Measurements from ENCODE around the gene GNAL. TPM values are rescaled to one million over a fixed set of nuclear protein-coding genes. Genes with fewer than 3 reads are reported as not detected.
"Not testable (repeated sequence)": the region's sequence is repeated elsewhere in the genome, so short reads cannot be mapped to it uniquely, and the experiment has no call there.

GNAL gene
- total RNA-seq, 1 experiment from 2014 or later, result 4.6 TPM

DNA sequence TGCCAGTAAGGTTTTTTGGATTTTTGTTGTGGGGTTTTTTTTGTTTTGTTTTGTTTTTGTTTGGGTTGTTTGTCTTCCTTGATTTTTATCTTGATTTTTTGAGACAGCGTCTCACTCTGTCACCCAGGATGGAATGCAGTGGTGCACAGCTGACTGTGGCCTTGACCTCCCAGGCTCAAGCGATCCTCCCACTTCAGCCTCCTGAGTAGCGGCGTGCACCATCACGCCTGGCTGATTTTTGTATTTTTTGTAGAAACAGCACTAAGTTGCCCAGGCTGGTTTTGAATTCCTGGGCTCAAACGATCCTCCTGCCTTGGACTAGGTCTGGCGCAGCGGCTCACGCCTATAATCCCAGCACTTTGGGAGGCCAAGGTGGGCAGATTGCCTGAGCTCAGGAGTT lies 202.7 kb downstream of the GNAL start:
- no peaks in the 10 kb centered on the region for H3K9me2 ChIP-seq (ENCODE audit: insufficient read depth)
- H4K20me1 ChIP-seq (ENCODE audit: insufficient read depth), result no peaks in the 10 kb centered on the region
- DNase-seq (ENCODE audit: low read depth, low spot score), result no peak
- peaks cover 0 to 4% of the 10 kb centered on the region in 2 experiments; a peak in 1 of 4 replicates for H3K36me3 ChIP-seq (ENCODE audit: control insufficient read depth in 1 of 2, insufficient read depth in 2 of 2, low read length in 2 of 2)
- no peaks in the 10 kb centered on the region for H3K27me3 ChIP-seq (ENCODE audit: insufficient read depth, low read length)
- no peaks in the 10 kb centered on the region for H3K79me2 ChIP-seq (ENCODE audit: insufficient read depth, low read length)
- no peak for ATAC-seq
- peaks cover 10 to 21% of the 10 kb centered on the region in 2 experiments; a peak in 3 of 4 replicates for H3K4me1 ChIP-seq (ENCODE audit: control insufficient read depth in 1 of 2, insufficient read depth in 2 of 2, low read length in 2 of 2)
- H3K27ac ChIP-seq (ENCODE audit: low read depth, low read length), result no peak overlapping the region
- no peak overlapping the region for H3K4me3 ChIP-seq (replicated peaks in 1 of 2; ENCODE audit: low read depth in 1 of 2, low read length in 2 of 2)
- no peak for TF ChIP-seq CEBPB (IDR thresholded peaks at IDR 0.05; ENCODE audit: low read depth)
- no peak for TF ChIP-seq JUND (IDR thresholded peaks at IDR 0.05)
- no peak for TF ChIP-seq SP1 (IDR thresholded peaks at IDR 0.05; ENCODE audit: low read depth)
- BruUV-seq (replicated peaks), result no TSS peak
- no peak overlapping the region for H3K4me2 ChIP-seq (ENCODE audit: low read length)
- RAD21 ChIA-PET (ENCODE audit: low non-redundant PET in 1 of 2, low total read pairs in 2 of 2, uncharacterized antibody in 2 of 2, unreplicated experiment in 2 of 2), result no interaction called here
- intact Hi-C loops (cut with micrococcal nuclease), result no loop called here
- H3K9me3 ChIP-seq (ENCODE audit: control insufficient read depth in 1 of 2, insufficient read depth in 1 of 2, low read depth in 1 of 2, low read length in 2 of 2), result no peaks in the 10 kb centered on the region
- CTCF ChIA-PET, result no interaction called here
- no peak overlapping the region for H2AFZ ChIP-seq (ENCODE audit: low read depth, low read length, poor library complexity, severe bottlenecking)
- POLR2A ChIA-PET, result no interaction called here
- no peak overlapping the region for H3K9ac ChIP-seq (ENCODE audit: low read length)

DNA sequence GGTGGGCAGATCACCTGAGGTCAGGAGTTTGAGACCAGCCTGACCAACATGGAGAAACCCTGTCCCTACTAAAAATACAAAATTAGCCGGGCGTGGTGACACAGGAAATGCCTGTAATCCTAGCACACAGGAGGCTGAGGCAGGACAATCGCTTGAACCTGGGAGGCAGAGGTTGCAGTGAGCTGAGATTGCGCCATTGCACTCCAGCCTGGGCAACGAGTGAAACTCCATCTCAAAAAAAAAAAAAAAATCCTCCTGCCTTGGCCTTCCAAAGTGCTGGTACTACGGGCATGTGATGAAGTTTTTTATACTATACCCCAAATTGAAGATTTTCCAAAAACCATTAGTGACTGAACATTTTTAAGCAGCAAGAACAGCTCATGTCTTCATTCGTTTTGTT lies 203.4 kb downstream of the GNAL start:
- H3K79me2 ChIP-seq (ENCODE audit: insufficient read depth, low read length); intact Hi-C loops (cut with micrococcal nuclease); H3K27me3 ChIP-seq (ENCODE audit: insufficient read depth, low read length); H3K9ac ChIP-seq (ENCODE audit: low read length); H2AFZ ChIP-seq (ENCODE audit: low read depth, low read length, poor library complexity, severe bottlenecking); H3K4me3 ChIP-seq (replicated peaks in 1 of 2; ENCODE audit: low read depth in 1 of 2, low read length in 2 of 2); DNase-seq (ENCODE audit: low read depth, low spot score); H3K36me3 ChIP-seq (ENCODE audit: control insufficient read depth in 1 of 2, insufficient read depth in 2 of 2, low read length in 2 of 2); H3K9me3 ChIP-seq (ENCODE audit: control insufficient read depth in 1 of 2, insufficient read depth in 1 of 2, low read depth in 1 of 2, low read length in 2 of 2); CTCF ChIA-PET; H3K9me2 ChIP-seq (ENCODE audit: insufficient read depth); ATAC-seq; H4K20me1 ChIP-seq (ENCODE audit: insufficient read depth); H3K27ac ChIP-seq (ENCODE audit: low read depth, low read length); RAD21 ChIA-PET (ENCODE audit: low non-redundant PET in 1 of 2, low total read pairs in 2 of 2, uncharacterized antibody in 2 of 2, unreplicated experiment in 2 of 2); H3K4me2 ChIP-seq (ENCODE audit: low read length); BruUV-seq (replicated peaks); POLR2A ChIA-PET: not testable (repeated sequence)
- H3K4me1 ChIP-seq (ENCODE audit: control insufficient read depth in 1 of 2, insufficient read depth in 2 of 2, low read length in 2 of 2), result peaks cover 9 to 17% of the 10 kb centered on the region in 2 experiments; a peak in 3 of 4 replicates

DNA sequence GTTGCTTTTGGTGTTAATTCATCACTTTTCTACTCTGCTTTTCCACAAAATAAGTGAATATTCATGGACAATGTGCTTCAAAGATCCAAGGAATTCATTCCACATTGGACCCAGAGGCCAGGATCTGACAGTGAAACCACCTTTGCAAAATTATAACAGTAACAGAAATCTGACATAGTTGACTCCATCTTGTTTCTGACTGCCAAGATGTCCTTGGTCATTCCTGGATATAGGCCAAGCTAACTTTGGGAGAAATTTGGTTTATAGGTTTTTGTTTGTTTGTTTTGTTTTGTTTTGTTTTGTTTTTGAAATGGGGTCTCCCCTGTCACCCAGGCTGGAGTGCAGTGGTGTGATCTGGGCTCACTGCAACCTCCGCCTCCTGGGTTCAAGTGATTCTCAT lies 208.7 kb downstream of the GNAL start:
- no peak for DNase-seq (ENCODE audit: low read depth, low spot score)
- no peak overlapping the region for H3K9ac ChIP-seq (ENCODE audit: low read length)
- ChIA-PET POLR2A (no interaction called here), CTCF (no interaction called here), RAD21 (ENCODE audit: low non-redundant PET in 1 of 2, low total read pairs in 2 of 2, uncharacterized antibody in 2 of 2, unreplicated experiment in 2 of 2) (no interaction called here)
- intact Hi-C loops (cut with micrococcal nuclease), result no loop called here
- no peaks in the 10 kb centered on the region for H4K20me1 ChIP-seq (ENCODE audit: insufficient read depth)
- no TSS peak for BruUV-seq (replicated peaks)
- H3K9me3 ChIP-seq (ENCODE audit: control insufficient read depth in 1 of 2, insufficient read depth in 1 of 2, low read depth in 1 of 2, low read length in 2 of 2), result no peaks in the 10 kb centered on the region
- 0 out of 4 replicates have a peak, but pooled peaks cover 0 to 4% of the 10 kb centered on the region in 2 experiments for H3K36me3 ChIP-seq (ENCODE audit: control insufficient read depth in 1 of 2, insufficient read depth in 2 of 2, low read length in 2 of 2)
- H3K9me2 ChIP-seq (ENCODE audit: insufficient read depth), result no peaks in the 10 kb centered on the region
- no peak overlapping the region for H3K4me2 ChIP-seq (ENCODE audit: low read length)
- peaks cover 0 to 5% of the 10 kb centered on the region in 2 experiments; a peak in 1 of 4 replicates for H3K4me1 ChIP-seq (ENCODE audit: control insufficient read depth in 1 of 2, insufficient read depth in 2 of 2, low read length in 2 of 2)
- H3K27ac ChIP-seq (ENCODE audit: low read depth, low read length), result no peak overlapping the region
- H3K79me2 ChIP-seq (ENCODE audit: insufficient read depth, low read length), result no peaks in the 10 kb centered on the region
- no peak overlapping the region for H2AFZ ChIP-seq (ENCODE audit: low read depth, low read length, poor library complexity, severe bottlenecking)
- no peak overlapping the region for H3K4me3 ChIP-seq (replicated peaks in 1 of 2; ENCODE audit: low read depth in 1 of 2, low read length in 2 of 2)
- no peak for ATAC-seq
- no peaks in the 10 kb centered on the region for H3K27me3 ChIP-seq (ENCODE audit: insufficient read depth, low read length)
- TF ChIP-seq FOSL1 (IDR thresholded peaks at IDR 0.05; ENCODE audit: low read depth), result no peak
- TF ChIP-seq, protein P1, sequence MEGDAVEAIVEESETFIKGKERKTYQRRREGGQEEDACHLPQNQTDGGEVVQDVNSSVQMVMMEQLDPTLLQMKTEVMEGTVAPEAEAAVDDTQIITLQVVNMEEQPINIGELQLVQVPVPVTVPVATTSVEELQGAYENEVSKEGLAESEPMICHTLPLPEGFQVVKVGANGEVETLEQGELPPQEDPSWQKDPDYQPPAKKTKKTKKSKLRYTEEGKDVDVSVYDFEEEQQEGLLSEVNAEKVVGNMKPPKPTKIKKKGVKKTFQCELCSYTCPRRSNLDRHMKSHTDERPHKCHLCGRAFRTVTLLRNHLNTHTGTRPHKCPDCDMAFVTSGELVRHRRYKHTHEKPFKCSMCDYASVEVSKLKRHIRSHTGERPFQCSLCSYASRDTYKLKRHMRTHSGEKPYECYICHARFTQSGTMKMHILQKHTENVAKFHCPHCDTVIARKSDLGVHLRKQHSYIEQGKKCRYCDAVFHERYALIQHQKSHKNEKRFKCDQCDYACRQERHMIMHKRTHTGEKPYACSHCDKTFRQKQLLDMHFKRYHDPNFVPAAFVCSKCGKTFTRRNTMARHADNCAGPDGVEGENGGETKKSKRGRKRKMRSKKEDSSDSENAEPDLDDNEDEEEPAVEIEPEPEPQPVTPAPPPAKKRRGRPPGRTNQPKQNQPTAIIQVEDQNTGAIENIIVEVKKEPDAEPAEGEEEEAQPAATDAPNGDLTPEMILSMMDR (IDR thresholded peaks at IDR 0.05 in 2 of 3, conservative IDR thresholded peaks at IDR 0.05 in 1 of 3; ENCODE audit: borderline replicate concordance in 1 of 3, insufficient read depth in 1 of 3, low read depth in 2 of 3, low read length in 2 of 3), result no peak
- TF ChIP-seq JUND (IDR thresholded peaks at IDR 0.05), result no peak
- TF ChIP-seq, protein P2, sequence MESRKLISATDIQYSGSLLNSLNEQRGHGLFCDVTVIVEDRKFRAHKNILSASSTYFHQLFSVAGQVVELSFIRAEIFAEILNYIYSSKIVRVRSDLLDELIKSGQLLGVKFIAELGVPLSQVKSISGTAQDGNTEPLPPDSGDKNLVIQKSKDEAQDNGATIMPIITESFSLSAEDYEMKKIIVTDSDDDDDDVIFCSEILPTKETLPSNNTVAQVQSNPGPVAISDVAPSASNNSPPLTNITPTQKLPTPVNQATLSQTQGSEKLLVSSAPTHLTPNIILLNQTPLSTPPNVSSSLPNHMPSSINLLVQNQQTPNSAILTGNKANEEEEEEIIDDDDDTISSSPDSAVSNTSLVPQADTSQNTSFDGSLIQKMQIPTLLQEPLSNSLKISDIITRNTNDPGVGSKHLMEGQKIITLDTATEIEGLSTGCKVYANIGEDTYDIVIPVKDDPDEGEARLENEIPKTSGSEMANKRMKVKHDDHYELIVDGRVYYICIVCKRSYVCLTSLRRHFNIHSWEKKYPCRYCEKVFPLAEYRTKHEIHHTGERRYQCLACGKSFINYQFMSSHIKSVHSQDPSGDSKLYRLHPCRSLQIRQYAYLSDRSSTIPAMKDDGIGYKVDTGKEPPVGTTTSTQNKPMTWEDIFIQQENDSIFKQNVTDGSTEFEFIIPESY (IDR thresholded peaks at IDR 0.05; ENCODE audit: extremely low read depth, insufficient replicate concordance, low read length), result no peak
- no peak for TF ChIP-seq POLR2A (IDR thresholded peaks at IDR 0.05; ENCODE audit: borderline replicate concordance, extremely low read depth, insufficient read depth, insufficient read length)
- TF ChIP-seq YY1 (IDR thresholded peaks at IDR 0.05; ENCODE audit: extremely low read depth, insufficient replicate concordance, low read depth, low read length), result no peak
- TF ChIP-seq EZH2phosphoT487 (IDR thresholded peaks at IDR 0.05; ENCODE audit: borderline replicate concordance), result no peak
- TF ChIP-seq ELF1 (IDR thresholded peaks at IDR 0.05; ENCODE audit: borderline replicate concordance, low read depth), result no peak
- TF ChIP-seq SRF (IDR thresholded peaks at IDR 0.05; ENCODE audit: low read depth), result no peak

Data from HCT116 (cell line).